Adipocyte (in vitro differentiated cells): Measurements from ENCODE around the gene SLC6A19.

ENCODE experiments used
- DNase-seq: peaks from one replicate; pipeline ENCODE4 v3.0.0-alpha.2; 2015; ENCODE audit warnings: low read depth
- H3K27me3 ChIP-seq: replicated peaks from 2 replicates; pipeline ENCODE4 v1.7.0; 2013; ENCODE audit warnings: mild to moderate bottlenecking, low read length, moderate library complexity; ENCODE audit not compliant: control insufficient read depth, insufficient read depth
- H3K36me3 ChIP-seq: 2 replicates; pipeline ENCODE4 v1.7.0; 2013; ENCODE audit warnings: low read length, mild to moderate bottlenecking, moderate library complexity; ENCODE audit not compliant: control insufficient read depth, insufficient read depth, severe bottlenecking
- H3K4me1 ChIP-seq: 2 replicates; pipeline ENCODE4 v1.7.0; 2013; ENCODE audit warnings: mild to moderate bottlenecking, low read length, moderate library complexity; ENCODE audit not compliant: control insufficient read depth, insufficient read depth
- H3K4me3 ChIP-seq: 2 replicates; pipeline ENCODE4 v1.7.0; 2013; ENCODE audit warnings: mild to moderate bottlenecking, low read length, moderate library complexity
- H3K9ac ChIP-seq: 2 replicates; pipeline ENCODE4 v1.7.0; 2013; ENCODE audit warnings: mild to moderate bottlenecking, low read length, moderate library complexity
- H3K9me3 ChIP-seq: 2 replicates; pipeline ENCODE4 v1.7.0; 2013; ENCODE audit warnings: mild to moderate bottlenecking, low read length, moderate library complexity; ENCODE audit not compliant: control insufficient read depth

SLC6A19 gene

GRCh38 chr5:1167728-1168709 is 33.4 kb upstream of the SLC6A19 start:
- H3K4me3 ChIP-seq: no peak overlapping the region
- no peak overlapping the region for H3K9ac ChIP-seq
- H3K4me1 ChIP-seq: peaks cover 3% of the 10 kb centered on the region
- no peaks in the 10 kb centered on the region for H3K36me3 ChIP-seq
- H3K27me3 ChIP-seq: peaks cover 33% of the 10 kb centered on the region
- H3K9me3 ChIP-seq: no peaks in the 10 kb centered on the region
- DNase-seq: peak; percentile 92

- H3K4me1 ChIP-seq: peaks cover 3% of the 10 kb centered on the region
- H3K9ac ChIP-seq: no peak overlapping the region
- no peak overlapping the region for H3K4me3 ChIP-seq
- no peak for DNase-seq
- no peaks in the 10 kb centered on the region for H3K9me3 ChIP-seq
- H3K27me3 ChIP-seq: peaks cover 33% of the 10 kb centered on the region
- no peaks in the 10 kb centered on the region for H3K36me3 ChIP-seq
Measured at GRCh38 chr5:1168796-1169195, 32.6 kb upstream of the SLC6A19 start.

- Histone ChIP-seq H3K9ac (no peak overlapping the region), H3K4me1 (peaks cover 6% of the 10 kb centered on the region), H3K36me3 (no peaks in the 10 kb centered on the region), H3K9me3 (no peaks in the 10 kb centered on the region), H3K4me3 (no peak overlapping the region), H3K27me3 (peaks cover 33% of the 10 kb centered on the region)
- no peak for DNase-seq
Measured at GRCh38 chr5:1169211-1170115, 31.9 kb upstream of the SLC6A19 start.

- no peaks in the 10 kb centered on the region for H3K36me3 ChIP-seq
- peaks cover 24% of the 10 kb centered on the region for H3K27me3 ChIP-seq
- H3K4me1 ChIP-seq: peaks cover 6% of the 10 kb centered on the region
- H3K9me3 ChIP-seq: no peaks in the 10 kb centered on the region
- peak; percentile 17 for DNase-seq
- H3K9ac ChIP-seq: no peak overlapping the region
- H3K4me3 ChIP-seq: no peak overlapping the region
Measured at GRCh38 chr5:1171340-1171941, 30.0 kb upstream of the SLC6A19 start.

GRCh38 chr5:1172007-1172581 is 29.3 kb upstream of the SLC6A19 start:
- H3K27me3 ChIP-seq: peaks cover 27% of the 10 kb centered on the region
- DNase-seq: no peak
- H3K9me3 ChIP-seq: no peaks in the 10 kb centered on the region
- H3K9ac ChIP-seq: no peak overlapping the region
- no peaks in the 10 kb centered on the region for H3K36me3 ChIP-seq
- no peak overlapping the region for H3K4me3 ChIP-seq
- H3K4me1 ChIP-seq: peaks cover 6% of the 10 kb centered on the region

- DNase-seq: no peak
- H3K27me3 ChIP-seq: peaks cover 25% of the 10 kb centered on the region
- H3K9ac ChIP-seq: no peak overlapping the region
- H3K4me3 ChIP-seq: no peak overlapping the region
- H3K36me3 ChIP-seq: no peaks in the 10 kb centered on the region
- peaks cover 6% of the 10 kb centered on the region for H3K4me1 ChIP-seq
- no peaks in the 10 kb centered on the region for H3K9me3 ChIP-seq
Measured at GRCh38 chr5:1172670-1173404, 28.6 kb upstream of the SLC6A19 start.

- DNase-seq: no peak
Measured at GRCh38 chr5:1173485-1174070, 27.8 kb upstream of the SLC6A19 start.

GRCh38 chr5:1174122-1174936 is 27.1 kb upstream of the SLC6A19 start:
- H3K9me3 ChIP-seq: no peaks in the 10 kb centered on the region
- DNase-seq: peak; percentile 82
- no peaks in the 10 kb centered on the region for H3K36me3 ChIP-seq
- H3K27me3 ChIP-seq: peaks cover 31% of the 10 kb centered on the region
- H3K4me1 ChIP-seq: peaks cover 3% of the 10 kb centered on the region
- peak overlapping the region; percentile 37 for H3K9ac ChIP-seq
- H3K4me3 ChIP-seq: peak overlapping the region; percentile 30

More at GRCh38 chr5:1173485-1174070, 27.8 kb upstream of the SLC6A19 start:
- H3K36me3 ChIP-seq: no peaks in the 10 kb centered on the region
- peaks cover 3% of the 10 kb centered on the region for H3K4me1 ChIP-seq
- no peaks in the 10 kb centered on the region for H3K9me3 ChIP-seq
- H3K27me3 ChIP-seq: peaks cover 27% of the 10 kb centered on the region
- H3K9ac ChIP-seq: peak overlapping the region; percentile 37
- no peak overlapping the region for H3K4me3 ChIP-seq

GRCh38 chr5:1175015-1175414 is 26.4 kb upstream of the SLC6A19 start:
- Histone ChIP-seq H3K4me1 (peaks cover 3% of the 10 kb centered on the region), H3K9ac (no peak overlapping the region), H3K4me3 (no peak overlapping the region), H3K9me3 (no peaks in the 10 kb centered on the region), H3K27me3 (peaks cover 24% of the 10 kb centered on the region), H3K36me3 (no peaks in the 10 kb centered on the region)
- no peak for DNase-seq
